GM10248 (cell line): ENCODE data around the gene ATP6V0E1.

Experiments used
- CTCF ChIA-PET: fragments of 300-600 bp; sonication (Branson Sonifier 250); formaldehyde crosslinking; extraction: SDS; loops from one replicate; lab custom pipeline; 2021; ENCODE audit warnings: antibody characterized with exemption; lab: Yijun Ruan, JAX
- POLR2A ChIA-PET: fragments of 350-650 bp; sonication (Branson Sonifier 250); formaldehyde crosslinking; extraction: SDS; loops from one replicate; lab custom pipeline; 2020; ENCODE audit warnings: antibody characterized with exemption; lab: Yijun Ruan, JAX
- DNase-seq: peaks from one replicate; pipeline ENCODE4 v3.0.0; 2012; ENCODE audit errors: extremely low spot score
- CTCF ChIP-seq: IDR thresholded peaks from 2 replicates; pipeline ENCODE4 v1.5.1; 2012; ENCODE audit warnings: mild to moderate bottlenecking, low read depth; ENCODE audit errors: extremely low read depth, missing control alignments, control extremely low read depth

Gene ATP6V0E1

GRCh38 chr5:172959824-172960799 is 23.5 kb upstream of the ATP6V0E1 start:
- no peak for TF ChIP-seq CTCF
- ChIA-PET POLR2A (interaction anchor here (1.5 kb wide), 1 partner anchor 24 kb away, joined by 7 read pairs; the partner anchor contains the start of gene ATP6V0E1), CTCF (interaction anchor here (0.7 to 3.0 kb wide), 24 partner anchors 8 to 372 kb away, joined by 3 to 18 read pairs (median 5); partner anchors contain the start of genes ATP6V0E1 and BNIP1)
- DNase-seq = no peak

- ChIA-PET POLR2A (no interaction called here), CTCF (interaction anchor here (3.4 kb wide), 1 partner anchor 10 kb away, joined by 19 read pairs; no protein-coding TSS in a partner anchor)
- TF ChIP-seq CTCF = no peak
- DNase-seq = no peak
Measured at GRCh38 chr5:172969921-172970320, 13.7 kb upstream of the ATP6V0E1 start.

- no peak for DNase-seq
- POLR2A ChIA-PET = no interaction called here
- CTCF ChIA-PET = interaction anchor here (1.4 to 2.8 kb wide), 4 partner anchors 12 to 360 kb away, joined by 3 to 9 read pairs (median 6); partner anchors contain the start of genes ATP6V0E1 and RPL26L1
- no peak for TF ChIP-seq CTCF
Measured at GRCh38 chr5:172971482-172971881, 12.1 kb upstream of the ATP6V0E1 start.

GRCh38 chr5:172972552-172972951 is 11.0 kb upstream of the ATP6V0E1 start:
- no peak for TF ChIP-seq CTCF

GRCh38 chr5:172973127-172973916 is 10.2 kb upstream of the ATP6V0E1 start:
- ChIA-PET CTCF (interaction anchor here (0.8 to 2.8 kb wide), 7 partner anchors 9 to 322 kb away, joined by 3 to 9 read pairs (median 3); partner anchors contain the start of genes BNIP1 and RPL26L1), POLR2A (no interaction called here)
- DNase-seq = no peak

More at GRCh38 chr5:172972552-172972951, 11.0 kb upstream of the ATP6V0E1 start:
- POLR2A ChIA-PET = no interaction called here
- CTCF ChIA-PET = interaction anchor here (0.8 to 2.8 kb wide), 9 partner anchors 9 to 359 kb away, joined by 3 to 9 read pairs (median 4); partner anchors contain the start of genes BNIP1 and RPL26L1
- no peak for DNase-seq

More at GRCh38 chr5:172973127-172973916, 10.2 kb upstream of the ATP6V0E1 start:
- no peak for TF ChIP-seq CTCF
